A549 (cell line): Measurements from ENCODE around the gene INPP4B.

Experiments
- BHLHE40 ChIP-seq: IDR thresholded peaks from 2 replicates; pipeline ENCODE4 v1.6.1; 2012; ENCODE audit warnings: low read depth, low read length, inconsistent platforms
- CEBPB ChIP-seq, 2 experiments: fragments of >200 bp in 1 of 2; sonication (Bioruptor Twin) in 1 of 2; formaldehyde crosslinking in 1 of 2; IDR thresholded peaks; 2 replicates each; pipeline ENCODE4 v1.6.1; 2012 to 2016
- CHD2 ChIP-seq: fragments of 150-350 bp; IDR thresholded peaks from 2 replicates; pipeline ENCODE4 v1.6.1; 2014; ENCODE audit warnings: low read length; ENCODE audit not compliant: partially characterized antibody
- KDM1A ChIP-seq: fragments of 200-600 bp; sonication (generic); IDR thresholded peaks from 2 replicates; pipeline ENCODE4 v1.6.1; 2016; ENCODE audit warnings: low read depth, mild to moderate bottlenecking
- NR3C1 ChIP-seq: fragments of >200 bp; sonication (Bioruptor Twin); formaldehyde crosslinking; IDR thresholded peaks from 3 replicates; pipeline ENCODE4 v1.6.1; 2017
- RCOR1 ChIP-seq: fragments of 150-350 bp; IDR thresholded peaks from 2 replicates; pipeline ENCODE4 v1.6.1; 2014; ENCODE audit warnings: antibody characterized with exemption, low read length, low read depth
- TF ChIP-seq, protein P1 (sequence below): fragments of >200 bp; sonication (Bioruptor Twin); formaldehyde crosslinking; IDR thresholded peaks from 3 replicates; pipeline ENCODE4 v1.5.1; 2016

GRCh38 chr4:142406499-142406835 lies 439.6 kb downstream of the INPP4B start:
- no peak for TF ChIP-seq BHLHE40
- TF ChIP-seq CHD2 = no peak
- no peak for TF ChIP-seq KDM1A
- TF ChIP-seq, protein P1, sequence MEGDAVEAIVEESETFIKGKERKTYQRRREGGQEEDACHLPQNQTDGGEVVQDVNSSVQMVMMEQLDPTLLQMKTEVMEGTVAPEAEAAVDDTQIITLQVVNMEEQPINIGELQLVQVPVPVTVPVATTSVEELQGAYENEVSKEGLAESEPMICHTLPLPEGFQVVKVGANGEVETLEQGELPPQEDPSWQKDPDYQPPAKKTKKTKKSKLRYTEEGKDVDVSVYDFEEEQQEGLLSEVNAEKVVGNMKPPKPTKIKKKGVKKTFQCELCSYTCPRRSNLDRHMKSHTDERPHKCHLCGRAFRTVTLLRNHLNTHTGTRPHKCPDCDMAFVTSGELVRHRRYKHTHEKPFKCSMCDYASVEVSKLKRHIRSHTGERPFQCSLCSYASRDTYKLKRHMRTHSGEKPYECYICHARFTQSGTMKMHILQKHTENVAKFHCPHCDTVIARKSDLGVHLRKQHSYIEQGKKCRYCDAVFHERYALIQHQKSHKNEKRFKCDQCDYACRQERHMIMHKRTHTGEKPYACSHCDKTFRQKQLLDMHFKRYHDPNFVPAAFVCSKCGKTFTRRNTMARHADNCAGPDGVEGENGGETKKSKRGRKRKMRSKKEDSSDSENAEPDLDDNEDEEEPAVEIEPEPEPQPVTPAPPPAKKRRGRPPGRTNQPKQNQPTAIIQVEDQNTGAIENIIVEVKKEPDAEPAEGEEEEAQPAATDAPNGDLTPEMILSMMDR = no peak
- TF ChIP-seq NR3C1 = no peak
- no peak for TF ChIP-seq RCOR1
- no peak for TF ChIP-seq CEBPB (IDR thresholded peaks at IDR 0.05)
